GM10266 (cell line): ENCODE measurements around the gene UCHL3.

Experiments used
- DNase-seq: peaks from one replicate; pipeline ENCODE4 v3.0.0; 2012; ENCODE audit errors: extremely low spot score
- TF ChIP-seq, protein P1 (sequence below): IDR thresholded peaks from 2 replicates; pipeline ENCODE4 v1.5.1; 2012; ENCODE audit warnings: mild to moderate bottlenecking, low read depth; ENCODE audit not compliant: control insufficient read depth, insufficient read depth; ENCODE audit errors: missing control alignments

Gene UCHL3

DNA sequence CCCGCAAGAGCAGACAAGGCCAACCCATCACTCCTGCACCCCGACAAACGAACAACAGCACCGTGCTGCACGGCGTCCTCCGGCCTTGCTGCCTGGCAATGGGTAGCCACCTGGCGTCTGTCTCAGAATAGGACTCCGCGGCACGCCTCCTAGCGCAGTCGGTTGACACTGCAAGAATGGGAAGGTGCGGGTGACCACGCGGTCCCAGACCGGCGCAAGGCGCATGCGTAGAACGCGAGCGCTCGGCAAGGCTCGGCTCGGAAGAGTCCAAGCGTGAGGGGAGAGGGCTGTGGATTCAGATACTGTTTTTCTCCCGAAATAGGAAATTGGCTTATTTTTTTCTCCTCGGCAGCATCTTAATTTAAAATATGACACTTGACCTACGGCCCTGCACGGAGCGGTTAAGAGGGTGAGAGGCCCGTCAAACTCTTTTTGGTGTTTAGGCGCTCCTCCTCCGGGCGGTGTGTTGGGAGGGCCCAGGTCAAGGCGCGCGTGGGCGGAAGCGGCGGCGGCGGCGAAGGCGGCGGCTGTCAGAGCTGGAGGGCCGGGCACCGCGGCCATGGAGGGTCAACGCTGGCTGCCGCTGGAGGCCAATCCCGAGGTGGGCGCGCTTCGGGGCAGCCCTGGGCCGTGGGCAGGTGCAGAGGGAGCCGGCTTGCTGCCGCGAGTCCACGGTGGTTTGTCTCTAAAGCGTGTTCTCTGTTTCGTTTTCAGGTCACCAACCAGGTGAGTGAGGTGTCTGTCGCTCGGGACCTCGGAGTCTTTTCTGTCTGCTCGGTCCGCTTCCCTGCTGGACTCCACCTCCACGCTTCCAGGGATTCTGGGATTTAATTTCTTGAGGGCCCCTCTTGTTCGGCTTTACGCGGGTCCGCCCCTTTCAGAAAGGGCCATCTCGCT, at the start of gene UCHL3:
Gene UCHL3 (plus strand): TSS at position 530 of the 897 bp plus-strand sequence. CDS start 30 bp downstream, at position 560.
- TF ChIP-seq, protein P1, sequence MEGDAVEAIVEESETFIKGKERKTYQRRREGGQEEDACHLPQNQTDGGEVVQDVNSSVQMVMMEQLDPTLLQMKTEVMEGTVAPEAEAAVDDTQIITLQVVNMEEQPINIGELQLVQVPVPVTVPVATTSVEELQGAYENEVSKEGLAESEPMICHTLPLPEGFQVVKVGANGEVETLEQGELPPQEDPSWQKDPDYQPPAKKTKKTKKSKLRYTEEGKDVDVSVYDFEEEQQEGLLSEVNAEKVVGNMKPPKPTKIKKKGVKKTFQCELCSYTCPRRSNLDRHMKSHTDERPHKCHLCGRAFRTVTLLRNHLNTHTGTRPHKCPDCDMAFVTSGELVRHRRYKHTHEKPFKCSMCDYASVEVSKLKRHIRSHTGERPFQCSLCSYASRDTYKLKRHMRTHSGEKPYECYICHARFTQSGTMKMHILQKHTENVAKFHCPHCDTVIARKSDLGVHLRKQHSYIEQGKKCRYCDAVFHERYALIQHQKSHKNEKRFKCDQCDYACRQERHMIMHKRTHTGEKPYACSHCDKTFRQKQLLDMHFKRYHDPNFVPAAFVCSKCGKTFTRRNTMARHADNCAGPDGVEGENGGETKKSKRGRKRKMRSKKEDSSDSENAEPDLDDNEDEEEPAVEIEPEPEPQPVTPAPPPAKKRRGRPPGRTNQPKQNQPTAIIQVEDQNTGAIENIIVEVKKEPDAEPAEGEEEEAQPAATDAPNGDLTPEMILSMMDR: peak; percentile 94
- peak; percentile 95 for DNase-seq

DNA sequence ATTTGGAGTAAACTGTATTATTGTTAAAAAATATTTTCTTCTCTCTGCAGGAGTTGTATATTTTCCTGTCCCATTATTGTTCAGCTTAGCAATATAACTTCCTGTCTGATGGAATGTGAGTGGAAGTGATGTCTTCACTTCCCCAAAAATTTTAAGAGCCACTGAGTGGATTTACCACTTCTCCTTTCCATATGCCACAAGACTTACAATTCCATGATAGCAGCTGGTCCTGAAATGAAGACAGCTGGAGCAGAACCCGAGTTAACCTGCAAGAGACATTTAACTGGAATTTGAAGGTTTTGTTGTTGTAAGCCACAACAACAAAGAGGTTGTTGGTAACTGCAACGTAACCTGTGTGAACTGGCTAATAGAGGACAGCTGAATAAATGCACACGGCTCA, 44.3 kb upstream of the UCHL3 start:
- no peak for DNase-seq
- TF ChIP-seq, protein P1: no peak

DNA sequence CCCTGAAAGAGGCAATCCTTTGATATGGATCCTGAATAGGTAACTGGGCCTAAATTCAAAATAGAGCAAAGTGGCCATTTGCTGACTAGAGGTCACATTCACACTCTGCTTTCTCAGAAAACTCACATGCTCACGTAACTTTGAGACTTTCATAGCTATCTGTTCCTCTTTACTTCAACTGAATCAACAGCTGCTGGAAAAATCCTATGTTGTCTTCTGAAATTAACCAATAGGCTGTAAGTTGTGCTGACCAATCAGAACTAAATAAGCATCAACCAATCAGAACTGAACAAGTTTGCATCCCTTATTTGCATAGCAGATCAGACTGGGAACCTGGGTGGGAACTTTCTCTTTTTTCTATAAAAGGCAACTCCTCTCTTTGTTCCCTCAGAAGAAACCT, 43.6 kb upstream of the UCHL3 start:
- TF ChIP-seq, protein P1: no peak
- no peak for DNase-seq

DNA sequence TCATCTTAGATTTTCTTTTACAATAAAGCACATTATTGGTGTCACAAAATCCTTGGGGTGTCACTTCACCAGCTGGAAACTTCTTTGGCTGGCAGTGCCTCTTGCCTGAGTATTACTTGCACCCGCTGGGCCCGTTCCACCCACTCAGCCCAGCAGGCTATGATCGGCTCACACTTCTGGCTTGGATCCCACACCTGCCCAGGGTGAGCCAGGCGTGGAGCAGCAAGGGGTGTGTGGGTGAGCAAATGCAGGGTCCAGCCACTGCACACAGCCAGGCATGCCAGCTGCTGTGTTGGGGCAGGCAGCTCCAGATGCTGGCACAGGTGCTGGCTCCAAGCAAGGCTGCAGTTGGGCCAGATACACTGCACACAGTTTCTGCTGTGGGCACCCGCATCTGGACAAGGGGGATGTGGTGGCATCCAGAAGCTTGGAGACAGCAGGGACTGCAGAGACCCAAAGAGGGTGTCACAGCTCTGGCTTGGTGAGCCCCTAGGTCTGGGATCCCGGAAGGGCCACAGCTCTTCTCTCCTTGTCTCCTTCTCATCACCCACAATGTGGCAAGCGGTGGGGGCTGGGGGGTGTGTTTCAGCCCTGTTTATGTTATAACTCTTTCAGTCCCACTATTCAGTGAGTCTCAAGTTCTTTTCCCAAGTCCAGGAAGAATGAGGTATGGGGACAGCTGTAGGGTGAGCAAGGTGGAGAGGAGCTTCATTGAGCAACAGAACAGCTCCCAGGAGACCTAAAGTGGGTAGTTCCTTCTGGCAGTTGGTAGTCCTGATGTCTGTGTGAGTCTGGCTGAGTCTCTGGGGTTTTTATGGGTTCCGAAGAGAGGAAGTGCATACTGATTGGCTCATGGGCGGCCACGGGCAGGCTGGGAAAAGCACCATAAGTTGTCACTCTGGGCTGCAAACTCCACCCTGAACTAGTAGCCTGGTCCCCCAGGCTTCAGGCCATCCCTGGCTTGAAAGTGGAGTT, 42.3 kb upstream of the UCHL3 start:
- DNase-seq: no peak
- TF ChIP-seq, protein P1: no peak

DNA sequence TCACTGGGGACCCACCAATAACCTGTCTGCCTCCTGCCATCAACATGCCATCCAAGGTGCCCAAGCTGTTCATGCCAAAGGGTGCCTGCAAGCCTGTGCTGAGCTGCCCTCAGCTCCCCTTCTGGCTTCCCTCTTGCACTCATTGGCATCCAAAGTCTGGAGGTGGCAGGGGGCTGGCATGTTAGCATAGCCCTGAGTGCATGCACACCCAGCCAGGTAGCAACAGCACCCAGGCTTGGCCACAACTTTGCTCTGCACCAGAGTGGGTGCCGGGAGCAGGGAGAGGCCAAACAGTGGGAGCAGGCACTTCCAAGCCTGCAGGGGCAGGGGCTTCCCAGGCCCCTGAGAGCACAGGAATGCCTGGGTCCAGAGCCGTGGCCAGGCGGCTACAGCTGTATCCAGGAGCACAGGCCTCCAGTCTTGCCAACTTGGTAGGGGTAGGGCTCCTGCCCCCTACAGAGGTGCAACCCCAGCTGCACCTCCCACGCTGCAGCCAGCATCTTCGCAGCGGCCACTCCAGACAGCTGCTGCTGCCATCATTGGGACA, 41.5 kb upstream of the UCHL3 start:
- TF ChIP-seq, protein P1: no peak
- DNase-seq: no peak

DNA sequence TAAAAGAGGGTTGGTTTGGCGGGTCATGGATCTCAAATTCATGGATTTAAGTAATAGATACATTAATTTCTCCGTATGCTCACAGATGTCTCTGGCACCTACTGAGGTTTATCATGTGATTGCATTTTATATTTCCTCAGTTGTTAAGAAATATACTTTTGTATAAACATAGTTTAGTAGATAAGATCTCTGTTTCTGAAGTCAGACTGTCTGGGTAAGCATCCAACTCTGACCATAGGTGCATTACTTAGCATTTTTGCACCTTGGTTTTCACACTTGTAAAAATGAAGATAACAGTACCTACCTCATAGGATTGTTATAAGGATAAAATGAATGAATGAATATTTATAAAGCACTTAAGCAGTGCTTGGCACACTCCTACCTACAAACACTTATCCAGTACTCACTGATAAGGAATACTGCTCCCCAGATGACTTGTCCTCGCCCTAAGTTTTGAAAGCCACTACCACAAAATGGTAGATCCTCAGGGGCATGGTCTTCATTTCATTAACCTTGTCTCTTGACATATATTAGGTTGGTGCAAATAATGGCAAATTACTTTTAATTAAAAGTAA, 38.5 kb upstream of the UCHL3 start:
- DNase-seq: no peak
- TF ChIP-seq, protein P1: no peak
